ENCODE results near the gene ASB18. TPM values are rescaled to one million over a fixed set of nuclear protein-coding genes. Genes with fewer than 3 reads are reported as not detected.

Gene ASB18
- total RNA-seq, 1 donor from 2014 or later = not detected

DNA sequence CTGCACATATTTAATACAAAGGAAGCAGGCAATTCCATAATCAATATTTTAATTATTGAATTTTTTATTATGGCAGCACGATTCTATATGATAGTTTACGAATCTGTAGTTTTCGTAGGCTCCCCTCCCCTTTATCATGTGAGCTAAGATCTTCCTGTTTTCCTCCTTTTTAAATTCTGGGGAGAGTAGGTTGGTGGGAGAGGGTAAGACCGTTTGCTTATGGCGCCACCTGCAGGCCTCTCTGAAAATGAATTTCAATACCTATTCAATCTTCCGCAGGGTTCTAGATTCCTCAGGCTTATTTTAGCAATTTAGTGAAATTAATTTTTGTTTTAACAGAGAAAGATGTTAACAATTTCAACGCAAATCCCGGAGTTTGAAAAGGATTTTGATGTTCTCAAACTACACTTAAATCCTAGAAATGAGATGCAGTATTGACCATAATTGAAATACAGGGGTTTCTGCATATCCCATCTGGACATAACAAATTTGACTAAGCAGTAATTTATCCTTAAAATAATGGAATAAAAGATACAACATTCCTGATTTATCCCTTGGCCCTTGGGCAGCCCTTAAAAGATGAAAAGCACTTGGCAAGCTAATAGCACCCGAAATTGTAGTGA is 83.3 kb downstream of the ASB18 start:
- no peaks in the 10 kb centered on the region for H3K9me3 ChIP-seq
- no peak overlapping the region for H3K4me3 ChIP-seq
- peaks cover 77% of the 10 kb centered on the region for H3K27me3 ChIP-seq
- peaks cover 17% of the 10 kb centered on the region for H3K4me1 ChIP-seq
- no peak overlapping the region for H3K27ac ChIP-seq
- intact Hi-C loops (cut with DNase I) = loop anchor here (10.0 kb wide), 1 partner anchor 406 kb away; no protein-coding TSS in a partner anchor
- ATAC-seq = peak; percentile 62
- DNase-seq = no peak
- no peaks in the 10 kb centered on the region for H3K36me3 ChIP-seq
- TF ChIP-seq, protein P1, sequence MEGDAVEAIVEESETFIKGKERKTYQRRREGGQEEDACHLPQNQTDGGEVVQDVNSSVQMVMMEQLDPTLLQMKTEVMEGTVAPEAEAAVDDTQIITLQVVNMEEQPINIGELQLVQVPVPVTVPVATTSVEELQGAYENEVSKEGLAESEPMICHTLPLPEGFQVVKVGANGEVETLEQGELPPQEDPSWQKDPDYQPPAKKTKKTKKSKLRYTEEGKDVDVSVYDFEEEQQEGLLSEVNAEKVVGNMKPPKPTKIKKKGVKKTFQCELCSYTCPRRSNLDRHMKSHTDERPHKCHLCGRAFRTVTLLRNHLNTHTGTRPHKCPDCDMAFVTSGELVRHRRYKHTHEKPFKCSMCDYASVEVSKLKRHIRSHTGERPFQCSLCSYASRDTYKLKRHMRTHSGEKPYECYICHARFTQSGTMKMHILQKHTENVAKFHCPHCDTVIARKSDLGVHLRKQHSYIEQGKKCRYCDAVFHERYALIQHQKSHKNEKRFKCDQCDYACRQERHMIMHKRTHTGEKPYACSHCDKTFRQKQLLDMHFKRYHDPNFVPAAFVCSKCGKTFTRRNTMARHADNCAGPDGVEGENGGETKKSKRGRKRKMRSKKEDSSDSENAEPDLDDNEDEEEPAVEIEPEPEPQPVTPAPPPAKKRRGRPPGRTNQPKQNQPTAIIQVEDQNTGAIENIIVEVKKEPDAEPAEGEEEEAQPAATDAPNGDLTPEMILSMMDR (IDR thresholded peaks at IDR 0.05) = peak; percentile 70

DNA sequence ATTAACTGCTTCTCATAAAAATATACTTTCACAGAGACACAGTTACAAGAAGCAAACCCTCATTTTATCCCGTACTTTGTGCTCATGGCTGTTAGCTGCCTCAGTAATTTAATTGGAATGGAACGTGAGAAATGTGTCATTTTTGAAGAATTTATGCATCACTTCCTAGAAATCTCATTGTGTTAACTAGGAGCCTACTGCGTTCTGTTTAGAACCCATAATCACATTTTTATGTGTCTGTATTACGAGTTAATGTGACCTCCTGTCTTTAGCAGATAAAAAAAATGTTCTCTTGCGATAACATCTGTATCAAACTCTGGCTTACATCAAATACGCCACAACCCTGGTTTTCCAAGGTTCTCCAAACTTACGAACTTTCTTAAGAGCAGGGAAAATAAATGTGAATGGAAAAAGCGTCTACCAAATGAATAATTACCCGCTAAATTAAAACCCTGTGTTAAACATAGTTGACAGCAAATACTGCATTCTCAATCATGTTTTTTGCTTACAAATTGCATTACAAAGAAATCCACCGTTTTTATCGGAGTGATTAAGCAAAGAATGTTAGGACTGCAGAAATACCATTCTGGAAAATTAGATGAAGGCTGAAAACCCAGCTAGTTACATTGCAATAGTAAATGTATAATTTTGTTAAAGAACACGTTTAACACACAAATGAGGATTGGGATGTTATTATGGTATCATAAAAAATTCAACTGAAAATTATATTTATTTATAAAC is 84.0 kb downstream of the ASB18 start:
- Histone ChIP-seq H3K27me3 (peaks cover 82% of the 10 kb centered on the region), H3K27ac (no peak overlapping the region), H3K4me1 (peaks cover 17% of the 10 kb centered on the region), H3K9me3 (no peaks in the 10 kb centered on the region), H3K4me3 (no peak overlapping the region), H3K36me3 (no peaks in the 10 kb centered on the region)
- TF ChIP-seq, protein P1 (IDR thresholded peaks at IDR 0.05) = no peak
- ATAC-seq = no peak
- intact Hi-C loops (cut with DNase I) = loop anchor here (10.0 kb wide), 1 partner anchor 405 kb away; no protein-coding TSS in a partner anchor
- DNase-seq = no peak

DNA sequence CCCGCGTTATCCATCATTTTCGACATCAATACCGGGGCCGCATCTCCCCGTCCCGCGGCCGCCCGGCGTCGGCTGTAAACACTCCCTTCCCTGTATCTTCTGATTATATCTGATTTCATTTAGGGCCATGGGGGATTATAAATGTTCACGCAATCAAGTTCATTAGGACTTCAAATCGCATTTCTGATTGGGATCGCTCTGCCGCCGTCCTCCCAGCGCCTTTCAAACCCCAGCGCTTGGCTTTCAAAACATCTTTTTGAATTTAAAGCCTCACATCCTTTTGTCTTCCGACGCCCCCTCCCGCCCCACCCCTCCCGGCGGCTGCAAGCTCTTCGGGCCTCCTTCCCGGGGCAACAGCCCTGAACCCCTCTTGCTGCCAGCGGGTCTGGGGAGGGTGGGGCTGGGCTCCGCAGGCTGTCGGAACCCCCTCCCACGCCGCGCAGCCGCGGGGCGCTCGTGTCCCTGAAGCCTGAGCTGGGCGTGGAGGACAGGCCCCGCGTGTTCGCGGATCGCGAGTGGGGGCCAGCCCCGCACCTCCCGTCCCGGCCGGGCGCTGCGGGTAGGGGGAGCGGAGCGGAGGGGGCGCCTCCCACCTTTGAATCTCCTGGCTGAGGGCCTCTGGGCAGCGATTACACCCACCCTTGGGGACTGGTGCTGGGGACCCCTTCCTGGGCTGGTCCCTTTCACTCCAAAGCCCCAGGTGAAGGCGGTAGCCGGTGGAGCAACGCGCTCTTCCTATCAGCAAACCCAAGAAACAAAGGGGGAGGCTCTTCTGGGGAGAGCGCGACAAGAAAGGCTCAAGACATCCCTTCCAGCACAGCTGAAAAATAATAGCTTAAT is 84.8 kb downstream of the ASB18 start:
- Histone ChIP-seq H3K4me1 (peaks cover 17% of the 10 kb centered on the region), H3K4me3 (no peak overlapping the region), H3K9me3 (no peaks in the 10 kb centered on the region), H3K27ac (no peak overlapping the region), H3K27me3 (peaks cover 82% of the 10 kb centered on the region), H3K36me3 (no peaks in the 10 kb centered on the region)
- DNase-seq (peak; percentile 47), ATAC-seq (no peak)
- TF ChIP-seq, protein P1 (IDR thresholded peaks at IDR 0.05) = no peak
- intact Hi-C loops (cut with DNase I) = loop anchor here (10.0 kb wide), 1 partner anchor 405 kb away; no protein-coding TSS in a partner anchor

DNA sequence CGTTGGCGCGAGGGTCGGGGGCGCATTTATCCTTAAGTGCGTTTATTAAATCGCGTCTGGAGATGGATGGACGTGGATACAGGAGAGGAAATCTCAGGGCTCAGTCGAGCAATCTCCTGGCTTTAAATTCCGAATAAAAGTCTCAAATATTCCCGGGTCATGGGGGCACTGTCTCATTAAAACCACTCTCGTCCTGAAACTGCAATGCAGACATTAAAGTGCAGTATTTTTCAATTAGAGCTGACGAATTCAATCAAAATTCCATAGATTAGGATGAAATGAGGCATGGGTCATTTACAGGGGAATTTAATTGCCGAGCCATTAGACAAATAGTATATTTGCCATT is 85.3 kb downstream of the ASB18 start:
- peak overlapping the region; percentile 25 for H3K4me3 ChIP-seq
- TF ChIP-seq, protein P1 (IDR thresholded peaks at IDR 0.05) = no peak
- ATAC-seq = no peak
- peaks cover 83% of the 10 kb centered on the region for H3K27me3 ChIP-seq
- no peak overlapping the region for H3K27ac ChIP-seq
- no peaks in the 10 kb centered on the region for H3K36me3 ChIP-seq
- H3K4me1 ChIP-seq = peaks cover 17% of the 10 kb centered on the region
- DNase-seq = no peak
- no peaks in the 10 kb centered on the region for H3K9me3 ChIP-seq
- intact Hi-C loops (cut with DNase I) = no loop called here

DNA sequence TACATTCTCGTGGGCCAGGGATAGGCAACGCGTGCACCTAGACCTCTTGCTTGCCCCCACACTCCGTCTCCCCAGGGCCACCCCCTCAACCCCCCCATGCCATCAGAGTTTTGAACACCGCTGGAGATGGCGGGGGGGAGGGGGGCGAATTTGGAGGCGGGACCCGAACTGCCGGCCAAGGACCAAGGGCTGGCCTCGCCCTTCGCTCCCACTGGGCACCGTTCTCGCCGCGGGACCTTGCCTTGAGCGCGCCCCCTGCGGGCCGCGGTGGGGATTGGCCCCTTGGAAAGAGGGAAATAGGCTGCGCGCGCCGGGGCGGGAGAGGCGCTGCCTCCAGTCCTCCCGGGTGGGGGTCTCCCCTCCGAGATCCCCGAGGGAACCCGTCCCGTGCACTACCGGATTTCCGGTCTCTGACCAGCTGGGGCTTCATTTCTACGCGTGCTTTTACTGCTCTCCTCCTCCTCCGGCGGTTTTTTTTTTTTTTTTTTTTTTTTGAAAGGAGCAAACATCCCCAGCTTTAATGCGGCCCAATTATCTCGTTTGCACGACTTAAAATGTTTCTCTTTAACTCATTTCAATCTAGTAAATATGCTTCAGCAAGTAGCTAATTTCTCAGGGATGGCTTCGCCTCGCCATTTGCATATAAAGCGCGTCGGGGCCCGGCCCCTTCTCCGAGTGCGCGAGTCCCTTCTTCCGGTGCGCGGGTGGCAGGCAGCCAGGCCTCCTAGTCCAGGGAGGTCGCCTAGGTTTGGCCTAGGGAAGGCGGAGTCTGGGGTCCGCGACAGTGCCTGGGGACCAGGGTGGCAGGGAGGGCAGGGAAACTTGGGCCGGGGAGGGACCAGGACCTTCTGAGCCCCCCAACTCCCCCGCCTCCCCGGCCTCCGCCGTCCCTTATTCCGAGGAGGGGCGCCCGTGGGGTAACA is 86.0 kb downstream of the ASB18 start:
- Histone ChIP-seq H3K4me3 (peak overlapping the region; percentile 25), H3K27ac (no peak overlapping the region), H3K36me3 (no peaks in the 10 kb centered on the region), H3K27me3 (peaks cover 89% of the 10 kb centered on the region), H3K9me3 (no peaks in the 10 kb centered on the region), H3K4me1 (peaks cover 17% of the 10 kb centered on the region)
- ATAC-seq (peak; percentile 78), DNase-seq (peak; percentile 78)
- TF ChIP-seq, protein P1 (IDR thresholded peaks at IDR 0.05) = peak; percentile 63
- intact Hi-C loops (cut with DNase I) = no loop called here
